Mesenchymal stem cell (in vitro differentiated cells and primary cell): ENCODE data around the gene MTCH2.
A peak's percentile ranks its signal among the peaks of the same experiment; 100 is the strongest.

Experiments used
- DNase-seq: peaks from one replicate; pipeline ENCODE4 v3.0.0-alpha.2; 2013
- H2AFZ ChIP-seq: one replicate; pipeline ENCODE4 v1.6.1; 2013; ENCODE audit warnings: low read depth, mild to moderate bottlenecking, control low read depth, inconsistent platforms, low read length, moderate library complexity
- H2AK5ac ChIP-seq: 2 replicates; pipeline ENCODE4 v1.6.1; 2013; ENCODE audit warnings: low read length, moderate library complexity, mild to moderate bottlenecking, inconsistent platforms; ENCODE audit not compliant: severe bottlenecking
- H2BK120ac ChIP-seq: one replicate; pipeline ENCODE4 v1.6.1; 2013; ENCODE audit warnings: low read depth, mild to moderate bottlenecking, inconsistent platforms, low read length, moderate library complexity
- H2BK12ac ChIP-seq, 2 experiments: one replicate each; pipeline ENCODE4 v1.6.1; 2013; ENCODE audit warnings: inconsistent platforms in 2 of 2, low read length in 2 of 2, mild to moderate bottlenecking in 2 of 2, moderate library complexity in 2 of 2, control low read depth in 1 of 2
- H2BK15ac ChIP-seq: one replicate; pipeline ENCODE4 v1.6.1; 2013; ENCODE audit warnings: mild to moderate bottlenecking, low read depth, inconsistent platforms; ENCODE audit not compliant: poor library complexity, severe bottlenecking
- H2BK5ac ChIP-seq: 2 replicates; pipeline ENCODE4 v1.6.1; 2013; ENCODE audit warnings: low read depth, mild to moderate bottlenecking, low read length, control low read depth, inconsistent platforms; ENCODE audit not compliant: poor library complexity, severe bottlenecking
- H3K14ac ChIP-seq, 2 experiments: one replicate each; pipeline ENCODE4 v1.6.1; 2013; ENCODE audit warnings: inconsistent platforms in 2 of 2, low read length in 2 of 2, control low read depth in 1 of 2, mild to moderate bottlenecking in 1 of 2, moderate library complexity in 1 of 2
- H3K18ac ChIP-seq, 2 experiments: one replicate each; pipeline ENCODE4 v1.6.1; 2013; ENCODE audit warnings: inconsistent platforms in 2 of 2, low read length in 2 of 2, control low read depth in 1 of 2, low read depth in 1 of 2, mild to moderate bottlenecking in 1 of 2
- H3K23ac ChIP-seq, 2 experiments: one replicate each; pipeline ENCODE4 v1.6.1; 2013; ENCODE audit warnings: inconsistent platforms in 2 of 2, low read length in 2 of 2, mild to moderate bottlenecking in 2 of 2, moderate library complexity in 2 of 2, control low read depth in 1 of 2
- H3K27ac ChIP-seq: 2 replicates; pipeline ENCODE4 v1.5.1; 2013; ENCODE audit warnings: mild to moderate bottlenecking, moderate library complexity, low read length, control low read depth, inconsistent platforms; ENCODE audit not compliant: poor library complexity, severe bottlenecking
- H3K27me3 ChIP-seq, 2 experiments: 2 replicates each; pipeline versions ENCODE4 v1.6.1 to v1.7.0; 2013; ENCODE audit warnings: low read length in 2 of 2, mild to moderate bottlenecking in 2 of 2, moderate library complexity in 2 of 2, control low read depth in 1 of 2, inconsistent platforms in 1 of 2; ENCODE audit not compliant: control insufficient read depth in 1 of 2, insufficient read depth in 1 of 2
- H3K36me3 ChIP-seq, 2 experiments: 2 replicates each; pipeline versions ENCODE4 v1.6.1 to v1.7.0; 2013; ENCODE audit warnings: low read length in 2 of 2, control low read depth in 1 of 2, inconsistent platforms in 1 of 2, low read depth in 1 of 2, mild to moderate bottlenecking in 1 of 2; ENCODE audit not compliant: insufficient read depth in 2 of 2, control insufficient read depth in 1 of 2
- H3K4ac ChIP-seq, 2 experiments: one replicate each; pipeline ENCODE4 v1.6.1; 2013; ENCODE audit warnings: inconsistent platforms in 2 of 2, low read length in 2 of 2, mild to moderate bottlenecking in 2 of 2, moderate library complexity in 2 of 2, control low read depth in 1 of 2, low read depth in 1 of 2
- H3K4me1 ChIP-seq: 2 replicates; pipeline ENCODE4 v1.6.1; 2013; ENCODE audit warnings: low read depth, low read length, control low read depth; ENCODE audit not compliant: control insufficient read depth, insufficient read depth
- H3K4me2 ChIP-seq: 2 replicates; pipeline ENCODE4 v1.6.1; 2013; ENCODE audit warnings: low read length, mild to moderate bottlenecking, inconsistent platforms; ENCODE audit not compliant: poor library complexity, severe bottlenecking
- H3K4me3 ChIP-seq, 2 experiments: 2 replicates each; pipeline versions ENCODE4 v1.5.1 to v1.7.0; 2013; ENCODE audit warnings: low read length in 2 of 2, mild to moderate bottlenecking in 2 of 2, control low read depth in 1 of 2, low read depth in 1 of 2; ENCODE audit not compliant: insufficient read depth in 1 of 2
- H3K79me1 ChIP-seq: replicated peaks from 2 replicates; pipeline ENCODE4 v1.6.1; 2013; ENCODE audit warnings: mild to moderate bottlenecking, control low read depth, low read length, inconsistent platforms; ENCODE audit not compliant: poor library complexity, severe bottlenecking
- H3K9ac ChIP-seq: 2 replicates; pipeline ENCODE4 v1.7.0; 2013; ENCODE audit warnings: mild to moderate bottlenecking, low read length, moderate library complexity
- H3K9me3 ChIP-seq: 2 replicates; pipeline ENCODE4 v1.7.0; 2013; ENCODE audit warnings: mild to moderate bottlenecking, low read length; ENCODE audit not compliant: control insufficient read depth
- H4K8ac ChIP-seq: one replicate; pipeline ENCODE4 v1.6.1; 2013; ENCODE audit warnings: inconsistent platforms, mild to moderate bottlenecking, low read length, moderate library complexity
- H4K91ac ChIP-seq: one replicate; pipeline ENCODE4 v1.6.1; 2013; ENCODE audit warnings: mild to moderate bottlenecking, low read length, inconsistent platforms
- WGBS: methylation state at CpG from one replicate; pipeline ENCODE4 v1.1.7; 2013; ENCODE audit warnings: mixed read lengths; 5-methylcytosine and 5-hydroxymethylcytosine counted together

Gene MTCH2

DNA sequence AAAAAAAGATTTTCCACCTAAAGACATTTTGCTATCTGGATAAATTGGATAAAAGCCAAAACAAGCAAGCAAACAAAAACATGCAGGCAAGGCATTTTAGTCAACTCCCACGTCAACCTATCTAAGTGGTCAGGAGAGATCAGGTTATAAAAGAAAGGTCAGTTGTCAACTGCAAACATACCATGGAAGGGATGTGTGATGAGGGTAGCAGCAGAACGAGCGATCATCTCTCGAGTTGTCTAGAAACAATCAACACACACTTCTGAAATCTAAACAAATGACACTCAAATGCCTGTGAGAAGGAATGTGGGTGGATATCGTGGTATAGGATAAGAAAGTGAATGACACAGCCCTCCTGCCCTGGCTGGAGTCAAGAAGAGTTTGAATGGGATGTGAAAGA, 10.9 kb downstream of the MTCH2 start:
- no peak overlapping the region for H3K23ac ChIP-seq
- H2BK15ac ChIP-seq, result no peak overlapping the region
- H4K91ac ChIP-seq, result no peak overlapping the region
- no peak overlapping the region for H3K4me3 ChIP-seq
- no peak overlapping the region for H2BK5ac ChIP-seq
- H3K27me3 ChIP-seq, result no peaks in the 10 kb centered on the region
- H3K27ac ChIP-seq, result no peak overlapping the region
- peaks cover 37 to 83% of the 10 kb centered on the region in 2 experiments for H3K36me3 ChIP-seq
- H2BK120ac ChIP-seq, result no peak overlapping the region
- H3K4me1 ChIP-seq, result no peaks in the 10 kb centered on the region
- no CpG with 5 or more reads among the region's 5 CpGs for WGBS
- no peak overlapping the region for H3K14ac ChIP-seq
- no peak overlapping the region for H2AFZ ChIP-seq
- DNase-seq, result peak; percentile 32
- H3K18ac ChIP-seq, result no peak overlapping the region
- H3K9ac ChIP-seq, result no peak overlapping the region
- no peak overlapping the region for H4K8ac ChIP-seq
- no peak overlapping the region for H2BK12ac ChIP-seq
- H3K4ac ChIP-seq, result no peak overlapping the region
- no peak overlapping the region for H2AK5ac ChIP-seq
- H3K79me1 ChIP-seq, result peaks cover 10% of the 10 kb centered on the region
- no peaks in the 10 kb centered on the region for H3K9me3 ChIP-seq
- no peak overlapping the region for H3K4me2 ChIP-seq

GRCh38 chr11:47628026-47628425, 14.3 kb downstream of the MTCH2 start:
- H4K91ac ChIP-seq, result no peak overlapping the region
- H2BK5ac ChIP-seq, result no peak overlapping the region
- no peak overlapping the region for H3K9ac ChIP-seq
- H4K8ac ChIP-seq, result no peak overlapping the region
- H3K4me1 ChIP-seq, result no peaks in the 10 kb centered on the region
- no peak overlapping the region for H2AK5ac ChIP-seq
- H2BK120ac ChIP-seq, result no peak overlapping the region
- peaks cover 9% of the 10 kb centered on the region for H3K79me1 ChIP-seq
- H3K4me2 ChIP-seq, result no peak overlapping the region
- H3K23ac ChIP-seq, result no peak overlapping the region
- no peak for DNase-seq
- no peak overlapping the region for H3K4me3 ChIP-seq
- H2AFZ ChIP-seq, result no peak overlapping the region
- peaks cover 47 to 90% of the 10 kb centered on the region in 2 experiments for H3K36me3 ChIP-seq
- 92% methylated on average over 4 of the region's 4 CpGs for WGBS
- H2BK12ac ChIP-seq, result no peak overlapping the region
- no peak overlapping the region for H3K14ac ChIP-seq
- no peak overlapping the region for H3K27ac ChIP-seq
- no peak overlapping the region for H2BK15ac ChIP-seq
- H3K27me3 ChIP-seq, result no peaks in the 10 kb centered on the region
- no peak overlapping the region for H3K18ac ChIP-seq
- H3K9me3 ChIP-seq, result no peaks in the 10 kb centered on the region
- no peak overlapping the region for H3K4ac ChIP-seq

- Histone ChIP-seq H3K14ac (no peak overlapping the region), H4K91ac (no peak overlapping the region), H3K79me1 (peaks cover 9% of the 10 kb centered on the region), H2BK120ac (no peak overlapping the region), H3K27ac (no peak overlapping the region), H2BK5ac (no peak overlapping the region), H3K23ac (no peak overlapping the region), H3K9ac (no peak overlapping the region), H2AFZ (no peak overlapping the region), H3K36me3 (peaks cover 50 to 93% of the 10 kb centered on the region in 2 experiments), H3K27me3 (no peaks in the 10 kb centered on the region), H3K9me3 (no peaks in the 10 kb centered on the region), H3K4me3 (no peak overlapping the region), H3K4me1 (no peaks in the 10 kb centered on the region), H3K4me2 (no peak overlapping the region), H4K8ac (no peak overlapping the region), H2BK15ac (no peak overlapping the region), H3K4ac (no peak overlapping the region), H2BK12ac (no peak overlapping the region), H3K18ac (no peak overlapping the region), H2AK5ac (no peak overlapping the region)
- 90% methylated on average over 8 of the region's 8 CpGs for WGBS
- no peak for DNase-seq
Observed at GRCh38 chr11:47626234-47626633, 16.1 kb downstream of the MTCH2 start.

GRCh38 chr11:47620836-47621378, 21.5 kb downstream of the MTCH2 start:
- no peak overlapping the region for H3K23ac ChIP-seq
- no peak overlapping the region for H3K9ac ChIP-seq

More at GRCh38 chr11:47620836-47621378, 21.5 kb downstream of the MTCH2 start:
- H2BK120ac ChIP-seq, result no peak overlapping the region
- H3K4ac ChIP-seq, result no peak overlapping the region
- no peak overlapping the region for H4K91ac ChIP-seq
- H3K27ac ChIP-seq, result no peak overlapping the region
- no peaks in the 10 kb centered on the region for H3K27me3 ChIP-seq
- no peak overlapping the region for H3K18ac ChIP-seq
- no peak overlapping the region for H2AK5ac ChIP-seq
- no peak overlapping the region for H3K4me2 ChIP-seq
- H2BK5ac ChIP-seq, result no peak overlapping the region
- no peak overlapping the region for H3K14ac ChIP-seq
- H4K8ac ChIP-seq, result no peak overlapping the region
- no peak overlapping the region for H2AFZ ChIP-seq
- no peaks in the 10 kb centered on the region for H3K9me3 ChIP-seq
- no peak overlapping the region for H2BK12ac ChIP-seq
- 88% methylated on average over 2 of the region's 2 CpGs for WGBS
- peaks cover 47 to 85% of the 10 kb centered on the region in 2 experiments for H3K36me3 ChIP-seq
- no peak overlapping the region for H2BK15ac ChIP-seq
- H3K4me3 ChIP-seq, result no peak overlapping the region
- peaks cover 7% of the 10 kb centered on the region for H3K79me1 ChIP-seq
- no peak for DNase-seq
- peaks cover 2% of the 10 kb centered on the region for H3K4me1 ChIP-seq
